ENCODE measurements around the gene CST7.

Gene CST7

DNA sequence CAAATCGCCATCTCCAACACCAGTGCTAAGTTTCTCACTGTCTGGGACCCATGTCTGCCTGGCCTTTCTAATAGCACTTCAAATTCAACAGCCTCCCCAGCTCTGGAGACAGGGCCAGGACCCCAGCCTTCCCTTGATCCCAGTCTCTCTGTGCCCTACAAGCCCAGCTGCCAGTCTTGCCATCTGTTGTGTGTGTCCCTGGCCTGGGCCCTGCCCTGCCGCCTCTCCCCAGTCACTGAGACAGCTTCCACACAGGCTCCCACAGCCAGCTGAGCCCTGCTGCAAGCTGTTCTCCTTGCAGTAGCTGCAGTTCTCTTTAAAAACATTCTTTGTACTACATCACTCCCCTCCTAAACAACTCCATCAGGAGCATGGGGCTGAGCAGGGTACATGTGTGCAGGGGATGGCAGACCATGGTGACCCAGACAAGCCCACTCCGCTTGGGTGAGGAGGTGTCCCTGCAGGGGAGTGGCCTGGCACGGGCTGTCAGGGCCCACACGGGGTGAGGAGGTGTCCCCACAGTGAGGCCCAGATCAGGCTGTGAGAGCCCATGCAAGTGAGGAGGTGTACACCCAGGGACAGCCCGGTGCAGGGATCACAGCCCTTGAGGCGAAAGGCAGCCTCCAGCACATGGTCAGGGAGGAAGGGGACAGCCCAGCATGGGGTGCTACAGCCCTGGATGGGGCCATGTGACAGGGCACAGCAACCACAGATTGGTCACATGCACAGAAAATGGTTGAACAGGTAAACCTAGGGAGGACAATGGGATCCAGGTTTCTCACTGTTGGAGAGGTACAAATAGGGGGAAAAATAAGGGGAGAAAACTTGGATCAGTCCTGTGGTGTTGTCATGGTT is 16.2 kb downstream of the CST7 start:
- H3F3A ChIP-seq (ENCODE audit: low read depth), result no peaks in the 10 kb centered on the region
- H3K4me2 ChIP-seq (ENCODE audit: low read depth, low read length, poor library complexity, severe bottlenecking), result no peak overlapping the region
- H3K36me3 ChIP-seq (ENCODE audit: insufficient read depth, low read length), result peaks cover 87% of the 10 kb centered on the region; the same call in 1 of the 2 replicates

DNA sequence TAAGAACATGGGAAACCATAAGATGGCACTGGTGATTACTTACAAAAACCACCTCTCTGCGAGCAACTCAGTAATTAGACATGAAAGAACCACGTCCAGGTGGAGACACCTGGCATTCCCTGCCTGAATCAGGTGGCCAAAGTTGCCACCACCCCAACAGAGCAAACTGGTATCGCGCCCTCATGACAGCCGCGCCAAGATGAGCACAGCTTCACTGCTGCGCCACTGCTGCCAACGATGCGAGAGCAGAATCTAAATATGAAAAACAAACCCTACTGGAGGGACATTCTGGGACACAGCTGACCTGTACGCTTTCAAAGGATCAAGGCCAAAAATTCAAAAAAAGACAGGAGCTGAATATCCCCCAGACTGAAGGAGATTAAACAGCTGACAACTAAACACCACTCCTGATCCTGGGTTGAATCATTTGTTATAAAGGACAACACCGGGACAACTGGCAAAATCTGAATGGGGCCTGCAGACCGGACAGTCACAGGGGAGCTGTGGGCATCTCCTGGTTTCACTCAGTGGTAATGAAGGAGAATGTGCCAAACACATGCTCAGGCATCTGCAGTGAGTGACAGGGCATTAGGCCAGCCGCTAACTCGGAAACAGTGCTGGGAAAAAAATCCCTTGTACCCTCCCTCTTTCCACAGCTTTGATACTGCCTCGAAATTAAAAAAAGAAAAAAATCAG is 17.4 kb downstream of the CST7 start:
- Histone ChIP-seq H4K20me1 (ENCODE audit: insufficient read depth, low read length, poor library complexity, severe bottlenecking) (no peaks in the 10 kb centered on the region), H3K4me2 (ENCODE audit: low read depth, low read length, poor library complexity, severe bottlenecking) (no peak overlapping the region), H3K27me3 (ENCODE audit: insufficient read depth, low read length, poor library complexity, severe bottlenecking) (no peaks in the 10 kb centered on the region), H2AFZ (ENCODE audit: low read length) (no peak overlapping the region), H3K9ac (ENCODE audit: low read depth, low read length, poor library complexity, severe bottlenecking) (no peak overlapping the region), H3F3A (ENCODE audit: low read depth) (no peaks in the 10 kb centered on the region), H3K79me2 (ENCODE audit: insufficient read depth, low read length) (no peaks in the 10 kb centered on the region), H3K9me3 (ENCODE audit: insufficient read depth, low read depth, low read length) (no peaks in the 10 kb centered on the region), H3K4me3 (ENCODE audit: low read length, poor library complexity, severe bottlenecking) (no peak overlapping the region), H3K9me2 (replicated peaks; ENCODE audit: low read depth, low read length) (no peaks in the 10 kb centered on the region), H3K36me3 (ENCODE audit: insufficient read depth, low read length) (peaks cover 93% of the 10 kb centered on the region), H3K4me1 (ENCODE audit: insufficient read depth, low read length, poor library complexity, severe bottlenecking) (no peaks in the 10 kb centered on the region)
- TF ChIP-seq, protein P1, sequence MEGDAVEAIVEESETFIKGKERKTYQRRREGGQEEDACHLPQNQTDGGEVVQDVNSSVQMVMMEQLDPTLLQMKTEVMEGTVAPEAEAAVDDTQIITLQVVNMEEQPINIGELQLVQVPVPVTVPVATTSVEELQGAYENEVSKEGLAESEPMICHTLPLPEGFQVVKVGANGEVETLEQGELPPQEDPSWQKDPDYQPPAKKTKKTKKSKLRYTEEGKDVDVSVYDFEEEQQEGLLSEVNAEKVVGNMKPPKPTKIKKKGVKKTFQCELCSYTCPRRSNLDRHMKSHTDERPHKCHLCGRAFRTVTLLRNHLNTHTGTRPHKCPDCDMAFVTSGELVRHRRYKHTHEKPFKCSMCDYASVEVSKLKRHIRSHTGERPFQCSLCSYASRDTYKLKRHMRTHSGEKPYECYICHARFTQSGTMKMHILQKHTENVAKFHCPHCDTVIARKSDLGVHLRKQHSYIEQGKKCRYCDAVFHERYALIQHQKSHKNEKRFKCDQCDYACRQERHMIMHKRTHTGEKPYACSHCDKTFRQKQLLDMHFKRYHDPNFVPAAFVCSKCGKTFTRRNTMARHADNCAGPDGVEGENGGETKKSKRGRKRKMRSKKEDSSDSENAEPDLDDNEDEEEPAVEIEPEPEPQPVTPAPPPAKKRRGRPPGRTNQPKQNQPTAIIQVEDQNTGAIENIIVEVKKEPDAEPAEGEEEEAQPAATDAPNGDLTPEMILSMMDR (conservative IDR thresholded peaks at IDR 0.05; ENCODE audit: low read length), result no peak

More for the DNA sequence above, 16.2 kb downstream of the CST7 start:
- Histone ChIP-seq H2AFZ (ENCODE audit: low read length) (no peak overlapping the region), H3K4me3 (ENCODE audit: low read length, poor library complexity, severe bottlenecking) (no peak overlapping the region), H3K9me2 (replicated peaks; ENCODE audit: low read depth, low read length) (no peaks in the 10 kb centered on the region), H3K79me2 (ENCODE audit: insufficient read depth, low read length) (no peaks in the 10 kb centered on the region), H4K20me1 (ENCODE audit: insufficient read depth, low read length, poor library complexity, severe bottlenecking) (no peaks in the 10 kb centered on the region), H3K4me1 (ENCODE audit: insufficient read depth, low read length, poor library complexity, severe bottlenecking) (no peaks in the 10 kb centered on the region), H3K27me3 (ENCODE audit: insufficient read depth, low read length, poor library complexity, severe bottlenecking) (no peaks in the 10 kb centered on the region), H3K9me3 (ENCODE audit: insufficient read depth, low read depth, low read length) (no peaks in the 10 kb centered on the region), H3K9ac (ENCODE audit: low read depth, low read length, poor library complexity, severe bottlenecking) (no peak overlapping the region)
- TF ChIP-seq EZH2phosphoT487 (IDR thresholded peaks at IDR 0.05; ENCODE audit: borderline replicate concordance), result no peak
- TF ChIP-seq, protein P1 (conservative IDR thresholded peaks at IDR 0.05; ENCODE audit: low read length), result no peak

DNA sequence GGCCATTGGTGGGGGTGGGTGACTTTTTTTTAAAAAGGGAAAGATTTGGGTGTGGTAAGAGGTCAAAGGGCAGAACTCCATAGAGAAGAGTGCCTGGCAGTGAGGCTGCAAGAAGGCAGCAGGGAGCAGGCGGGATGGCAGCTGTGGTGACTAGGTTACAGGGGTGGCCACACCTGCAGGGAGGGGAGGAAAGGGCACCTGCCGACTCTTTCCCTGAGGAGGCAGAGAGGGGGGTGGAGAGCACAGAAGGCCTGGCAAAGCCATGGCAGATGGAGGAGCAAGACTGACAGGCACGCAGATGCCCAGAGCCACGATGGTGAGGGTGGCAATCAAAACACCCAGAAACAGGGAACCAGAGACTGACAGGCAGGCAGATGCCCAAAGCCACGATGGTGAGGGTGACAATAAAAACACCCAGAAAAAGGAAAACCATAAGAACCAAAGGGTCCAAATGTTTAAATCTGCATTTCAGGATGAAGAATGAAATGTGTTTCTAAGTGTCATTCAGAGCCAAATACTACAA is 19.3 kb downstream of the CST7 start:
- Histone ChIP-seq H3K9ac (ENCODE audit: low read depth, low read length, poor library complexity, severe bottlenecking) (no peak overlapping the region), H3K9me3 (ENCODE audit: insufficient read depth, low read depth, low read length) (no peaks in the 10 kb centered on the region), H3K27me3 (ENCODE audit: insufficient read depth, low read length, poor library complexity, severe bottlenecking) (no peaks in the 10 kb centered on the region), H4K20me1 (ENCODE audit: insufficient read depth, low read length, poor library complexity, severe bottlenecking) (no peaks in the 10 kb centered on the region), H3K36me3 (ENCODE audit: insufficient read depth, low read length) (peaks cover 93% of the 10 kb centered on the region), H3K4me2 (ENCODE audit: low read depth, low read length, poor library complexity, severe bottlenecking) (no peak overlapping the region), H2AFZ (ENCODE audit: low read length) (no peak overlapping the region), H3K9me2 (replicated peaks; ENCODE audit: low read depth, low read length) (no peaks in the 10 kb centered on the region), H3K79me2 (ENCODE audit: insufficient read depth, low read length) (no peaks in the 10 kb centered on the region), H3F3A (ENCODE audit: low read depth) (no peaks in the 10 kb centered on the region), H3K4me1 (ENCODE audit: insufficient read depth, low read length, poor library complexity, severe bottlenecking) (no peaks in the 10 kb centered on the region), H3K4me3 (ENCODE audit: low read length, poor library complexity, severe bottlenecking) (no peak overlapping the region)
- TF ChIP-seq, protein P1 (conservative IDR thresholded peaks at IDR 0.05; ENCODE audit: low read length), result no peak
- no peak for TF ChIP-seq EZH2phosphoT487 (IDR thresholded peaks at IDR 0.05; ENCODE audit: borderline replicate concordance)
